GM18867 (cell line): ENCODE results near the gene HNF1B.

Source experiments
- ATAC-seq: cut with Tn5 transposase; IDR thresholded peaks from one replicate; pipeline ENCODE4 v1.9.1; 2021; ENCODE audit warnings: mild to moderate bottlenecking, moderate library complexity; ENCODE audit not compliant: unreplicated experiment

Gene HNF1B

DNA sequence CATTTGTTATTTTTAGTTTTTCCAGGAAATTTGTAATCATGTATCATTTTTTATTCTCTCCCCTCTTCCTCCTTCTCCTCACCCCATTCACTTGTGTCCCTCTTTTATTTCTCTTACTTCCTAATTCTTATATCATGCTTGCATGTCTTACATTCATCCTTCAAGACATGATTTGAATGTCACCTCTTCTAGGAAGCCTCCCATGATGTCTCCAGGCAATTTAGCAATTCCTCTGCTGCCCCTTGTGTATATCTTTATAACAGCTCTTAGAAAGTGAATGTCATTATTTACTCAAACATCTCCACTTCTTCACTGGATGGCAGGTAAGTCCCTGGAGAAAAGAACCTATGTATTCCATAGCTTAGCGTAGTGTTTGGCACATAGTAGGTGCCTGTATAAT lies 7.8 kb downstream of the HNF1B start:
- ATAC-seq = no peak

DNA sequence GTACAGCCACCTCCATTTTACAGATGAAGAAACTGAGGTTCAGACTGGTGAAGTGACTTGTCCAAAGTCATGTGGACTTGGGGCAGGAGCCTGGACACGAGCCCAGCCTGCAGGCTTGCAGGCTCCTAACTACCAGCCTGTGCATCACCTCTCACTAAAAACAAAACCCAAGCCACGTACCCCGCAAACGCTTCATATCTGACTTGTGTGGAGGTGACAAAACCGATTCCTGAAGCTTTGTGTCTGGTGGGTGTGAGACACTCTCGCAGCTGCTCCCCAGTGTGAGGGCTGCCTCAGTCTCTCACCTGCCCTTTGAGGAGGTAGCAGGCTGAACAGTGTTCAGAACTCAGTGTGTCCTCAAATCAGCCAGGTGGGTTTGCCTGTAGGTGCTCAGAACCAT lies 8.4 kb downstream of the HNF1B start:
- no peak for ATAC-seq

DNA sequence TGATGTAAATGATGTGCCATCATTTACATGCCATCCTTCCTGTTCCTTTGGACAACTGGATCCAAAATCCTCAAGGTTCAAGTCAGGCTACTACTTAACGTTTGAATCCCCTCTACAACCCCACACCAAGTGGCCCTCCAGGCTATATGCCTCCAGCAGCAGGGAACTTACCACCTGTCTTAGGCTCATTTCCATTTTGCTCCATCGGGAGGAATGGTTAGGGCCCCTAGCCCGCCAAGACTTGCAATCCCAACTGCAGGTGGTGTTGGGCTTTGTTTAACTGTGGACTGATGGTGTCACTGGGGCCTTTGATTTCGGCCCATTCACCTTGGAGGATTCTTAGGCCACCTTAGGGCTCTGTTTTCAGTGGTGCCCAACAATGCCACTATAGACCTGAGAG lies 9.7 kb downstream of the HNF1B start:
- no peak for ATAC-seq

DNA sequence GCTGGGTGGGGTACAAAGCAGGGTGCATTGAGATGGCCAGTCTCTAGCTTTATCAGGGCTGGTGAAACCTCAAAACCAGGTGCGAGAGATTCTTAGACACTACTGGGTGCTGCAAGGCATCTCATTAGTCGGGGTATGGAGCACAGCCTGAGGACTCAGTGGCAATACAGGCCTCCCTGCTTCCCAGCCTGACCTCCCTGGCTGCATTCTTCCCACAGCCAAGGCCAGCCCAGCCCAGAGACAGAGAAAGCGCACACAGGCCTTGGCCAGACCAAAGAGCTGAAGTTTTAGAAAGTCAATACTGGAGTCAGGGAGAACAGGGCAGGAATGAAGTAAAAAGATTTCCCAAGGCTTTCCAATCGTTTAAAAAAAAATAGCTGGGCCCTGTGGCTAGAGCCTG lies 12.5 kb downstream of the HNF1B start:
- no peak for ATAC-seq

DNA sequence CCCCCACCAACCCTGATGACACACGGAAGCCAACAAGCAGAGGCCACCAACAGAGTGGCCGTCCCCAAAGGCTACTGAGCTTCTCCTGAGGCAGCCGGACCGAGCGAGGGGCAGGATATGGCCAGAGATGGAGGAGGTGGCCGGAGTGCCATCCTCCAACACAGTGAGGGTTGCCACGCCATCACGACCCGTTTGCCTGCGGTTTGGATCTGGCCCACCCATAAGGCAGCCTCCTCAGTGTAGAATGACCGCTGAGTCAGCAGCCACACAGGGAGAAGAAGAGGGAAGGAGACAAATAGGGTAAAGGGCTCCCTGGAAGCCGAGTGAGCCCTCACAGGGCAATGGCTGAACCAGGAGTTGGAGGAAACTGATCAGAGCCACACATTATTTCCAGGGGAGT lies 13.8 kb downstream of the HNF1B start:
- ATAC-seq = no peak

DNA sequence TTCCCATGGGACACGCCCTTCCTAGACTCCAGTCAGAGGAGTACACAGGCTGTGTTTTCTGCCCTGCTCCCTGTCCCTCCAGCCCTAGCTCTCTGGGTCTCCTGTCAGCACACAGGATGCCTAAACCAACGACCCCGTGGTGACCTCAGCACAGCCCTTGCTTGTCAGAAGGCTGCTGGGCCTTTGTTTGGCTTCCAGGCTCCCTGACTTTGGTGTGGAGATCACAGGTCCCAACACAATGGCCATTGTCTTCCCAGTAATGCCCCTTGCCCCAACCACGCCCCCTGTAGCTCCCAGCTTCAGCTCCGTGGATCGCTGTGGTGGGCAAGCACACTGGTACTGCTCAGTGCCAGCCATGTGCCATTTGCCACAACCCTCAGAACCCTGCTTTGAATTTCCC lies 15.0 kb downstream of the HNF1B start:
- no peak for ATAC-seq

DNA sequence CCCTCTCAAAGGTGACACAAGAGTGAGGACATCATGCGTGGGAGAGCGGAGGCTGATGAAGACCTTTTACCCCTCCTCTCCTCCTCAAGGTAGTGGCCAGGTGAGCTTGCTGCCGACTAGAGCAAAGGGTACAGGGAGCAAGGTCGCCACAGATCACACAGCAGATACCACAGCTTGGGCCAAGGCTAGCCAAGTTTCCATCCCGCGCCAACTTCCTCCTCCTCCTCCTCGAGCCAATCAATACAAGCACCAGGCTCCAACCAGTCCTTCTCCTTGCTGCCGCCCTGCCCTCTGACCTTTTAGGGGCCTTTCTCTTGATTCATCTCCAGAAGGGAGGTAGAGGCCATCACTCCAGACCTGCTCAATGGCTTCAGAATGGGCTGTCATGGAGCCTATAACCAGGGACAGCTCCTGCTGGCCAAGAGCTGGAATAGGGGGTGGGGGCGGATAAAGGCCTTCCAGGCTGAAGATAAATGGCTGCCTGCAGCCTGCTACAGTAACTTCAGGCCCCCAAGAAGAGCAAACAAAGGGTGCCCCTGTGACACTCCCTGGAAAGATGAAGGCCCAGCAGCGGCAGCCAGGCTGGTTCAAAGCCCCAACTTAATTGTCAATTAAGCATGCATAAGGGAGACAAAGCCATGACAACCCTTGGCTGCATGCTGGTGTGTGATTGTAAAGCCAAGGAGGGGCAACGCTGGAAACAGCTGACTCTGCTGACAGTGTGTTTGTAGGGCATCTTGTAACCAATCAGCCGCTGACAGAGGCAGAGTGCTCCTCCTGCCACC lies 17.8 kb downstream of the HNF1B start:
- ATAC-seq = no peak

DNA sequence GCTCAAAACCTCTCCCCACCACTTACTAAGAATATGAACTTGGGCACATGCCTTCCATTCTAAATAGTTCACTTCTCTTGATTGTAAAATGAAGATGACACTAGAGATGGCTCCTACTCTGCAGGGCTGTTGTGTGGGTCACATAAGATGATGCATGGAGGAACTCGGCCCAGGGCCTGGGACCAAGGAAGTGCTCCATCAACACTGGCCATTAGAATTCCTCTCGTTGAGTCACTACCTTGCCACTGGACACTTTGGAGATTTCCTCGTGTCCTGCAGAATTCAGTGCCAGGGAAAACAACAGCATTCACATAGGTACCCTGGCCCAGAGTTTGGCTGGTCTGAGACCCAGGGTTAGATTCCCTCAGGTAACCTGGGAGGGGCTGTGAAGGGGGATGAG lies 18.6 kb downstream of the HNF1B start:
- no peak for ATAC-seq

DNA sequence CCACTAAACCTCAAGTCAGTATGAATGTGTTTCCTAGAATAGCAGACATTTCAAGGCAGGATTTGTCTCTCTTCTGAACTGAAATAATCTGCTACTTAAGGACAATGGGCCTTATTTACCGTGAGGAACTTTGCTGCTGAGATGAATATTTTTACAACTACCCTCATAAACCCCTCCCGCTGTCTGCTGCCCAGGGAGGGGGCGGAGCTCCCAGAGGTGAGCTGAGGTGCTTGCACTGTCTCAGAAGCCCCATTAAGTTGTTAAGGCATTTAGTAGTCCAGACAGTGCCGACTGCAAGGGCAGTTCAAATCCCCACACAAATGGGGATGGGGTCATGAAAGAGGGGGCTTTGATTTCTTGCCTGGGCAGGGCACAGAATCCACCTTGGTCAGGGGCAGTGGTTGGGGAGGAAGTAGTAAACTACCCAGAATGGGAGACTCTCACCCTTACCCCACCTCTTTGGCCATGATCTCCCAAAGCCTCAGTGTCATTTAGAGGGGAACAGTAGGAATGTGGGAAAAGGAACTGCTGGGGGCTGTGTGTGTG lies 19.2 kb downstream of the HNF1B start:
- no peak for ATAC-seq

DNA sequence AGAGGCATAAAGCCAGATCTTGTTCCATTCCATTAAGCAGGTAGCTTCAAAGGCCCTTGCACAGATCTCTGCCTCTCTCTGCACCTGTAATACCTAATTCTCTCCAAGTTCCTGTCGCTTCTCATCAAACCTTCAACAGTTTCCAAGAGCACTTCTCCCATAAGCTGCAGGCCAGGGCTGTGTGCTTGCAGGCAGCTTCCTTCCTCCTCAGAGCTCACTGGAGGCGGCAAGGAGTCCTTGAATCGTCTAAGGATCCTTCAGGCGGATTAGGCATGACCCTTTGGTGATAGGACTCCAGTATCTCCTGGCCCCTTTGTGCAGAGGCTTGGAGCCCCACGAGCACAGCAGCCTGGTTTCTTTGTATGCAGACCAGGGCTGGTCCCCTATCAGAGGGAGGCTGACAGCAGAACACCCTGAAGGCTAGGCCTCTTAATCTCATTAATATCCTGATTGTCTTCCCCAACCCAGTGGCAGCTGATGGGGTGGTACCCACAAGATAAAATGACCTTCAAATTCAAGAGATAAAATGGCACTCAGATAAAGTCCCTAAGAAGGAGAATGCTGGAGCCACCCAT lies 19.8 kb downstream of the HNF1B start:
- ATAC-seq = no peak

DNA sequence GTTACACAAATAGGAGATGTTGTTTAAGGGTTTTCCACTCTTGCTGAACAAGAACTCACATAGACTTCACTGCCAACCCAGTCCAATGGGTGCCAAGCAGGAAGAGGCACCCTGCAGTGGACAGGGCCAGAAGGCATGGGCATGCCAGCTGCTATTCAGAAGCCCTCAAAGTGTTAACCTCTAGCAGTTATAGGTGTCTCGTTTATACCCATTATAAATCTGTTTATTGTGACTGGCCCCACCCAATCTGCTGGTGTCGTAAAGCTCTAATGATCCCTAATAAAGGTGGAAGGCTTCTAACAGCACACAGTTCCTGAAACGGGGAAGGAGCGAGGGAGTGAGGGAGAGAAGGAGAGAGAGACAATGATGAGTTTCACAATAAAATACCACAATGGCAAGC lies 23.9 kb downstream of the HNF1B start:
- no peak for ATAC-seq

DNA sequence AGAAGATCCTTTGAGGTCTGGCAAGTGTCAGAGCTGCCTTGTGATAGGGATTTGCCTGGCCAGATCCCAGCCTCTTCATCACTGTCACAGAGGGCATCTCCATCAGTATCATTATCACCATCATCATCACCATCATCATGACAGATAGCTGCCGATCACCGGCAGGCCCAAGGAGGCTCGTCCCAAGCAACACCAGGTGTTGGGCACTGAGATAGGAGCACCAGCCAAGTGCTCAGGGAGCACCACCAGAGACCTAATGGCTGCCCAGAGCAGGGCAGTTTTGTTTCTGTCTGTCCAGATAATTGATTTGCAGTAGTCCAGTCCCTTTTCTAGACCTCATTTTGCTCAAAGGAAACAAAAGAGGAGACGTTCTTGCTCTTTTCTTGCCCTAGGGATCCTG lies 25.0 kb downstream of the HNF1B start:
- ATAC-seq = no peak

DNA sequence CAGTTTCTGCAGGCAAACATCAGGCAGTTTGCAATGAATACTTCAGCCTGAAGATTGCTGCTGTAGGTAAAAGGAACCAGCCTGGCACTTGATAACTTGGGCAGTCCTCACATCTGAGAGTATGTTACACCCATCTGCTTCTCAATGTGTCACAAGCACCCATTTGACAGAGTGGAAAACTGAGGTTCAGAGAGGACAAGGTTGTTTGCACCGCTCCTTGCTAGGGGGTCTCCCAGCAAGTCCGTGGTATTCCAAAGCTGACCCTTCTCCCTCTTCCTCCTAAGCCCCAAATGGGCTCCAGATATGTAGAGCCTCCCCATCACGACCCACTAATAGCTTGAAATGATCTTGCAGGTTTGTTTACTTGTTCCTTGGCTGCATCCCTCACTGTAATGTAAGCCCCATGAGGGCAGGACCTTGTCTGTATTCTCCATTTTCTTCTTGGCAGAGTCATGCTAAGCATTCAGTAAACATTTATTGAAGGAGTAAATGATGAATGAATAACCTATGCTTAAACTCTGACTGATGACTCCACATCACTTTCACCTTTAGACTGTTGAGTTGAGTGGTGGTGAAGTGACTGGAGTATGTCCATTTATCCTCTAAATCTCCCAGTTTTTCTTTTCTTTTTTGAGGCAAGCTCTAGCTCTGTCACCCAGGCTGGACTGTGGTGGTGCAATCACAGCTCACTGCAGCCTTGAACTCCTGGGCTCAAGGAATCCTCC lies 26.4 kb downstream of the HNF1B start:
- no peak for ATAC-seq

DNA sequence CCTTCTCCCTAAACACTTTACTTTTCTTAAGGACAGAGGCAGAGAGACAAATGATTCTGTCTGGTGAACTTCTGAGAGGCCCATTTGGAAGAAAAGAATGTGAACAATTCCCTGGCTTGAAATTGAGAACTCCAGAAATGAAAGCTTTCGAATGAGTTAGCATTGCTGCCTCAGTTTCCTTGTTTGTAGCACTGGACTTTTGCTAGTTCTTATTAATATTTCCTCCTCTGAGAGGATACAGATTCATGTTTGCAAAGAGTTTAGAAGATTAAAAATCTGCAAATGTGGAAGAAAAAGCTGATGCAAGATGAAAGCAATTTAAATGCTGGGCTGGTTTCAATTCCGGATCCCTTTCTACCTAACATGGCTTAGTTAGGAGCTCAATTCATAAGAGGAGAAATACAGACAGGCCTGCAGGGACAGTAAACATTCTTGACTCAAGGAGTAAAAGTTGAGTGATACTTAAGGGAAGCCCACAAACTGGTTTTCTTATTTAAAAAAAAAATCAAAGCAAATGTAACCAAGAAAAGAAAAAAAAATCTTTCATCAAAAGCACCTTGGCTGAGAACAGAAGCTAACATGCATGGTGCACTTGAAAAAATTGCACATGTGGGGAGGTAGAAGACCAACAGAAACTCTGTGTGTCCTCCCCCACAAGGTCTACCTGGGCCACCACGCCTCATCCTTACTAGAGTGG lies 27.1 kb downstream of the HNF1B start:
- ATAC-seq = no peak

DNA sequence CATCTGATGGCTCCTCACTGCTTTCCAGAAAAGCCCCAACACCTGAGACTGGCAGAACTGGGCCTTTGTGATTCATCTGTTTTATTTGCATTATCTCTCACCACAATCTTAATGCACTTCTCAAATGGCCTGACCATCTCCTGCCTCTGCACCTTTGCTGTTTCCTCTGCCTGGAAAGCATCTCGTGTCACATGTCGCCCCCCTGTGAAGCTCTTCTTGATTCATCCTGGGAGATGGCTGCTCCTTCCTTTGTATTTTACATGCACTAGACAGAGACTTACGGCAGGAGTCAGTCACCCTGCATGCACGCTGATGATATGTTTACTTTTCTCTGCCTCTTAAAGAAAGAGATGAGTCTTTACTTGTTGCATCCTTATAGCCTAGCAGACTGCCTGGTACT lies 30.0 kb downstream of the HNF1B start:
- no peak for ATAC-seq

DNA sequence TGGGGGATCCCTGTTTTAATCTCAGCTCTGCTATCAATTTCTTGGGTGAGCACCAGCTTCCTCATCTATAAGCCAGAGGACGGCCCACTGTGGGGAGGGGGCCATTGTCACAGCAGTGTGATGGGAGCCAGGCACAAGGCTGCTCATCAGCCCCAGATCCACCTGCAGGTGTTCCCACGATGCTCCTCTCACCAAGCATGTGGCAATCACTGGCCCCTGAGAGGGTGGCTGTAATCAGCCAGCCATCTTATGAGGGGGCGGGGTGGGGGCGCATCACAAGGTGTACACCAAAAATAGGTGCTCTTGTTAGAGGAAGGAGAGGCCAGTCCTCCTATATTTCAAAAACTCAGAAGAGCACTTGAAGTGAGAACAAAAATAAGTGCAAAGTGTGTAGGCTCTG lies 31.2 kb downstream of the HNF1B start:
- no peak for ATAC-seq

DNA sequence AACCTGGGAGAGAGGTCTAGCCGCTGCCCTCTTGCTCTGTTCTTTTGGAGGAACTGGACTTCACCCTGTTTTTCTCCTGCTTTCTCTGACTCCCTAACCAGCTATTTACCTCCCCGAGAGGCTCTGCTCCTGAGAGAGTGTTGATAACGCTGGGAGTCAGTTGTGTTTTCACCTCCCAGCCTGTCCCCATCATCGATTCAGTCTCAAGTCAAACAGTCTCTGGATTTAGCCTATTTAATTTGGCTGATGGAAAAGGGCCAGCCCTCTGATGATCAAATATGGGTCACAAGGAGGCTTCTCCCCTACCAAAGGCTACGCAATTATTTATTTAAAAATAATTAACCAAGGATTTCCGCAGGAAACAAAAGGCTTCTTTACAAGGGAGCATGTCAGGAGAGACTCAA lies 31.8 kb downstream of the HNF1B start:
- no peak for ATAC-seq

DNA sequence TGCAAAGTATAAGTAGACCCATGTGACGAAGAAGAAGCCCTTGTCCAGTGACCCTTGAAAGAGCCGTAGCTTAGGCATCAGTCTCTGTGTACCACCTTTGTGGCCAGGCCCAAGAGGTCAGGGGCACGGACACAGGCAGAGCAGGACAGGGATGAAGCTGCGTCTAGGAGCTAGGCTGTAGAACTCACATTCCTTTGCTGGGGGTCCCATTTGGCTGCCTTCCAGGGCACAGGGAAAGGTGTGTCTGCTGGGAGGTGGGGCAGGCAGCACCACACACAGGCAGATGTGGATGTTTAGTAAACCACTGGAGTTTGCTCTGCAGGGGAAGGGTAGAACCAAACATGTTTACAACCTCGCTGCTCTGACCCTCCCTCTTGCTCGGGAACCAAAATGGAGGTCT lies 33.7 kb downstream of the HNF1B start:
- no peak for ATAC-seq

DNA sequence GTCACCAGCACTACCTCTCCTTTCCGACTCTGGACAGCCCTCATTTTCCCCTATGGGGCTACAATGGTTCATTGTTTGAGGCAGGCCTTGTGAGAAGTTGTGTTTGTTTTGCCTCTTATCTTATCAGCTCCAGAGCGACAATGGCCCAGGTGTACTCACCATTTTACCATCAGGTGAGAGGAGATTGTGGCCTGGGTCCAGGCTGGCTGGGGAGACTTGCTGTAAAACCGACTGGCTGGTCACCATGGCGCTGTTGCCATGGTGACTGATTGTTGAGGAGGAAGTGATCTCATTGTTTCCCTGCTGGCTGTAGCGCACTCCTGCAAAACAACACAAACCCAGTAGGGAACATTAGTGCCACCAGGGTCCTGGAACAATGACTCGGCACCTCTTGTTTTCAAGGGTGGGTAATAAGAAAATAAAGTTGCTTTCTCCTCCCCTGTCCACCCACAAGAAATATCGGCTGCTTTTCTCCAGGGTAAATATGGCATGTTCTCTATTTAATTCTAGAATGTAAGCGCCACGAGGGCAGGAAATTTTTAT lies 34.4 kb downstream of the HNF1B start:
- ATAC-seq = no peak

DNA sequence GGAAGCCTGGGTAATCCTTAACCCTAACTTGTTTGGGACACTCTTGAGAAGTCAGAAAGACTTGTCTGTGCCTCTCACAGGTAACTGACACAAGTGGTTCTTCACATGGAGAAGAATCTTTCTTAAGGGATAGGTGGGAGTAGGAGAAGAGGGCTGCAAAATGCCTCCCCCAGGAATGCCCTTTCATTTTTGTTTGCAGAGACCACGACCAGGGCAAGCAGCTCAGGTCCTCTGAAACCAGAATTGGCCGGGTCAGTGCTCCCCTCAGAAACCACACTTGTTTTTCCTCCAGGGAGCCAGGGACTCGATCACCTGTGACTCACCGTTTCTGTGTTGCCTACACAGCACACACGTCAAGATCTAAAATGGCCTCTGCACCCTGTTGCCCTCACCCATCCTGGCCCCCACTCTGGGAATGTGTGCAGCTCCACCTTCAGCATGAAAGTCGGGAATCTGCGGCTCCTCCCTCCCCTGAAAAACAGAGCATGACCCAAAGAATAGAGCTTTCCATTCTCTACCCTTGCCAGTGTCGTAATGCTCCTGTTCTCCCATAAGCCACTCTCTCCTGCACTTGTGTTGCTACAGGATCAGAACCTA lies 36.1 kb downstream of the HNF1B start:
- ATAC-seq = no peak
